ENCODE measurements around the gene ELP6.
"Not testable (repeated sequence)": the region's sequence is repeated elsewhere in the genome, so short reads cannot be mapped to it uniquely, and the experiment has no call there.

The ELP6 gene

GRCh38 chr3:47505267-47505666, 8.2 kb downstream of the ELP6 start:
- not testable (repeated sequence) for DNase-seq

GRCh38 chr3:47504113-47504512, 9.4 kb downstream of the ELP6 start:
- DNase-seq: no peak

- peak; percentile 39 for DNase-seq
Measured at GRCh38 chr3:47503033-47503432, 10.5 kb downstream of the ELP6 start.

GRCh38 chr3:47496892-47497291, 16.6 kb downstream of the ELP6 start:
- no peak for DNase-seq

GRCh38 chr3:47495886-47496285, 17.6 kb downstream of the ELP6 start:
- DNase-seq: no peak

GRCh38 chr3:47495111-47495510, 18.4 kb downstream of the ELP6 start:
- no peak for DNase-seq

- DNase-seq: no peak
Measured at GRCh38 chr3:47491777-47492176, 21.7 kb downstream of the ELP6 start.

GRCh38 chr3:47491186-47491585, 22.3 kb downstream of the ELP6 start:
- DNase-seq: no peak

GRCh38 chr3:47487265-47487664, 26.2 kb downstream of the ELP6 start:
- no peak for DNase-seq

GRCh38 chr3:47485812-47486211, 27.7 kb downstream of the ELP6 start:
- DNase-seq: no peak

GRCh38 chr3:47482366-47482765, 31.1 kb downstream of the ELP6 start:
- DNase-seq: no peak

- peak; percentile 63 for DNase-seq
Measured at GRCh38 chr3:47481763-47482162, 31.7 kb downstream of the ELP6 start.

GRCh38 chr3:47480267-47480666, 33.2 kb downstream of the ELP6 start:
- not testable (repeated sequence) for DNase-seq

GRCh38 chr3:47479826-47480160, 33.7 kb downstream of the ELP6 start:
- DNase-seq: no peak

- no peak for DNase-seq
Measured at GRCh38 chr3:47478022-47478421, 35.5 kb downstream of the ELP6 start.

GRCh38 chr3:47476644-47477199, 36.8 kb downstream of the ELP6 start:
- DNase-seq: no peak

- DNase-seq: no peak
Measured at GRCh38 chr3:47476330-47476626, 37.2 kb downstream of the ELP6 start.

GRCh38 chr3:47475570-47476329, 37.8 kb downstream of the ELP6 start, which contains the start of gene SCAP:
TSS of gene SCAP (minus strand) at chr3:47475941. CDS start at chr3:47442993, 32,948 bp downstream.
- peak; percentile 95 for DNase-seq

- DNase-seq: peak; percentile 72
Measured at GRCh38 chr3:47475029-47475569, 38.4 kb downstream of the ELP6 start.

GRCh38 chr3:47473391-47473790, 40.1 kb downstream of the ELP6 start:
- DNase-seq: no peak

GRCh38 chr3:47469616-47470015, 43.9 kb downstream of the ELP6 start:
- no peak for DNase-seq

- DNase-seq: not testable (repeated sequence)
Measured at GRCh38 chr3:47468315-47468714, 45.2 kb downstream of the ELP6 start.

GRCh38 chr3:47464588-47464987, 48.9 kb downstream of the ELP6 start:
- no peak for DNase-seq

- not testable (repeated sequence) for DNase-seq
Measured at GRCh38 chr3:47459534-47460085, 53.9 kb downstream of the ELP6 start.

Measured in OCI-M1 (cell line).